T-helper 2 cell treated with Interferon-gamma antibody and Interleukin-4, amounts not matched to agents 5 μg/mL and 100 μg/mL, for 36 hours (primary cell): ENCODE results near the gene PTPRN2.

Source experiments
- DNase-seq: peaks from one replicate; pipeline ENCODE4 v3.0.0; 2021; ENCODE audit warnings: low spot score
- H3K27ac Mint-ChIP-seq: one replicate; pipeline ENCODE4 v1.8.0; 2021; ENCODE audit warnings: mild to moderate bottlenecking, mixed read lengths
- H3K27me3 Mint-ChIP-seq: one replicate; pipeline ENCODE4 v1.8.0; 2021; ENCODE audit warnings: low read depth, mixed read lengths
- H3K36me3 Mint-ChIP-seq: one replicate; pipeline ENCODE4 v1.8.0; 2021; ENCODE audit warnings: low read depth, mixed read lengths
- H3K4me1 Mint-ChIP-seq: one replicate; pipeline ENCODE4 v1.8.0; 2021; ENCODE audit warnings: low read depth, mixed read lengths
- H3K4me3 Mint-ChIP-seq: one replicate; pipeline ENCODE4 v1.8.0; 2022; ENCODE audit warnings: mild to moderate bottlenecking, moderate library complexity, mixed read lengths
- H3K9me3 Mint-ChIP-seq: one replicate; pipeline ENCODE4 v1.8.0; 2021; ENCODE audit warnings: mixed read lengths

The PTPRN2 gene

GRCh38 chr7:158127241-158127640 is 460.4 kb downstream of the PTPRN2 start:
- H3K4me3 Mint-ChIP-seq, result no peak overlapping the region
- H3K36me3 Mint-ChIP-seq, result peaks cover 1% of the 10 kb centered on the region
- no peak overlapping the region for H3K27ac Mint-ChIP-seq
- DNase-seq, result no peak
- H3K4me1 Mint-ChIP-seq, result no peaks in the 10 kb centered on the region
- H3K9me3 Mint-ChIP-seq, result peaks cover 9% of the 10 kb centered on the region
- H3K27me3 Mint-ChIP-seq, result no peaks in the 10 kb centered on the region

DNA sequence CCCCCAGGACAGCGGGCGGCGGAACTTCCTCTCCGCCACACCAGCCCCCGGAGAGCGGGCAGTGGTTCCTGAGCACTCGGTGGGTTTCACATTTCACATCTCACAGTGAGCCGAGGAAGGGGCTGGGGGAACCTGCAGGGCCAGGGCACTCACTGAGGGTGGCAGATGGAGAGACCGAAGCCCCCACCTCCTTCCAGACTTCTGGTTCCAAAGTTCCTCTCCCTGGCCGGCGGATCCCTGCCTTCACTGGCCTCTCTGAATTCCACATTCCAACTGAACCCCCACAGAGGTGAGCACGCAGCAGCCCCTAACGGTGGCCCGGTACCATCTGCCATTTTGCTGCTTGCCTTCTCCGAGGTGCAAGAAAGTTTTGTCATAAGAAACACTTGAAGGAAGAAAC is 461.0 kb downstream of the PTPRN2 start:
- no peak overlapping the region for H3K27ac Mint-ChIP-seq
- H3K36me3 Mint-ChIP-seq, result peaks cover 1% of the 10 kb centered on the region
- H3K4me3 Mint-ChIP-seq, result no peak overlapping the region
- H3K4me1 Mint-ChIP-seq, result no peaks in the 10 kb centered on the region
- no peak for DNase-seq
- H3K27me3 Mint-ChIP-seq, result no peaks in the 10 kb centered on the region
- peaks cover 14% of the 10 kb centered on the region for H3K9me3 Mint-ChIP-seq

- peaks cover 20% of the 10 kb centered on the region for H3K9me3 Mint-ChIP-seq
- H3K4me1 Mint-ChIP-seq, result no peaks in the 10 kb centered on the region
- no peak overlapping the region for H3K4me3 Mint-ChIP-seq
- H3K27me3 Mint-ChIP-seq, result no peaks in the 10 kb centered on the region
- no peak for DNase-seq
- H3K27ac Mint-ChIP-seq, result no peak overlapping the region
- peaks cover 1% of the 10 kb centered on the region for H3K36me3 Mint-ChIP-seq
These were observed 461.9 kb downstream of the PTPRN2 start for GRCh38 chr7:158125721-158126120.

DNA sequence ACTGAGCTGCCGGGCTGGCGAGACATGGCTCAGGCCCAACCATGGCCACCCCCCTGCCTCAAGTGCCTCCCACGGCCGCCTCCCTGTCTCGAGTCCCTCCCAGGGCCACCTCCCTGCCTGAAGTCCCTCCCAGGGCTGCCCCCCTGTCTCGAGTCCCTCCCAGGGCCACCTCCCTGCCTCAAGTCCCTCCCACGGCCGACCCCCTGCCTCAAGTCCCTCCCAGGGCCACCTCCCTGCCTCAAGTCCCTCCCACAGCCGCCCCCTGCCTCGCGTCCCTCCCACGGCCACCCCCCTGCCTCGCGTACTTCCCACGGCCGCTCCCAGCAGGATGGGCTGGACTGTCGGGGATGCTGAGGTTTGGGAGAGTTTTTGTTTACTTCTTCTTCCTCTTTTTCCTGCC is 462.5 kb downstream of the PTPRN2 start:
- H3K4me1 Mint-ChIP-seq, result no peaks in the 10 kb centered on the region
- H3K27ac Mint-ChIP-seq, result no peak overlapping the region
- H3K36me3 Mint-ChIP-seq, result peaks cover 1% of the 10 kb centered on the region
- peaks cover 21% of the 10 kb centered on the region for H3K9me3 Mint-ChIP-seq
- no peak for DNase-seq
- H3K27me3 Mint-ChIP-seq, result no peaks in the 10 kb centered on the region
- H3K4me3 Mint-ChIP-seq, result no peak overlapping the region

GRCh38 chr7:158124671-158125079 is 462.9 kb downstream of the PTPRN2 start:
- H3K36me3 Mint-ChIP-seq, result peaks cover 1% of the 10 kb centered on the region
- no peaks in the 10 kb centered on the region for H3K4me1 Mint-ChIP-seq
- H3K9me3 Mint-ChIP-seq, result peaks cover 25% of the 10 kb centered on the region
- H3K27ac Mint-ChIP-seq, result no peak overlapping the region
- no peak overlapping the region for H3K4me3 Mint-ChIP-seq
- H3K27me3 Mint-ChIP-seq, result no peaks in the 10 kb centered on the region
- no peak for DNase-seq

DNA sequence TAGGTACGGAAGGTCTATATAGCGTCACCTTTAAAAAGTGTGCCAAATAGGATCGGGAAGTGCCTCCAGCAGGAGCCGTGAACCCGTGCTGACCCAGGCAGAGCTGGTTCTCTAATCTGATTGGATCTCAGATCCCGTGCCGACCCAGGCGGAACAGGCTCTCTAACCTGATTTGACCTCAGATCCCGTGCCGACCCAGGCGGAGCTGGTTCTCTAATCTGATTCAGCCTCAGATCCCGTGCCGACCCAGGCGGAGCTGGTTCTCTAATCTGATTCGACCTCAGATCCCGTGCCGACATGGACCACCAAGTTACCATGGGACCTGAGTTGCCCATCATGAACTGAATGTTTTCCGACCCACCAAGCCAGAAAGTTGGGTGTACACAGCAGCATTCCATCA is 463.9 kb downstream of the PTPRN2 start:
- H3K4me3 Mint-ChIP-seq, result no peak overlapping the region
- no peak for DNase-seq
- H3K9me3 Mint-ChIP-seq, result peaks cover 33% of the 10 kb centered on the region
- H3K36me3 Mint-ChIP-seq, result peaks cover 2% of the 10 kb centered on the region
- H3K27me3 Mint-ChIP-seq, result no peaks in the 10 kb centered on the region
- H3K27ac Mint-ChIP-seq, result no peak overlapping the region
- no peaks in the 10 kb centered on the region for H3K4me1 Mint-ChIP-seq

DNA sequence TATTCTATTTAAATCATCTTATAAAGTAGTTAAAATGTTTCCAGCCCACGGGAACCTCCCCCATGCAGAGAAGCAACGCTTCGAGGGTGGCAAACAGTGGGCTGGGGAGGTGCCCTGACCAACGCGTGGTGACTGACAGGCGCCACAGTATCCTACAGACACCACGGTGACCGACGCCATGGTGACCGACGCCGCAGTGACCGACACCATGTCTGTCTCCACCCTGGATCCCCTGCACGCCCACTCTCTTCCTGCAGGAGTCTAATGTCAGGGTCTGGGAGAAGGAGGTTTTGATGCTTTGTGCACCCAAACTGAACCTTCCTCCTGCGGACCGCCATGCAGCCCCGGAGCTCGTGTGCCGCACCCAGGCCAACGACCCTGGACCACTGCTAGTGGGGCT is 464.4 kb downstream of the PTPRN2 start:
- Mint-ChIP-seq H3K27ac (no peak overlapping the region), H3K4me1 (no peaks in the 10 kb centered on the region), H3K36me3 (peaks cover 2% of the 10 kb centered on the region), H3K4me3 (no peak overlapping the region), H3K9me3 (peaks cover 34% of the 10 kb centered on the region), H3K27me3 (no peaks in the 10 kb centered on the region)
- no peak for DNase-seq

DNA sequence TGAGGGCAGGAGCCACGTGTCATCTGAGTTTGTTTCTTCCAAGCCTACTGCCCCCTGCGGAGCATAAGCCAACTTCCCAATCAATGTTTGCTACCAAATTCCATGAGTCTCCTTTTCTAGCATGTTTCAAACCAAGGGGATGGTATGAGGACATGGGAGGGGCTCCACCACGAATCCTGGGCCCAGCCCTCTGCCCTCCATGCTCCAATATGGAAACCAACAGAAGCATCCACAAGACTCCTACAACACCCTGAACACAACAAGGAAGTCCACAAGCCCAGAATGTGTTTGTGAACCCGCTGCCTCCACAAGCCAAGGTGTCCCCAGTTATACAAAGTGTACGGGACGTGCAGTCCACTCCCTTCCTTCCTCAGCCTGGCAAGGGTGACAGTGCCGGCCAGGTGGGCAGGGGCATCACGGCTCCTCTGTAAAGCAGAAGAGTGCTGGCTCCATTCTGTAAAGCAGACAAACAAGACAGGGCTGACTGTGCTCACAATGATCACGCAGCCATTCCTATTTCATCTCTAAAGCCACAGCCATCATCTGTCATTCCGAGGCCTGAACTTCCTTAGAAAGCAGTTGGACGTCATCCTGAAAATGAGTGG is 466.1 kb downstream of the PTPRN2 start:
- no peaks in the 10 kb centered on the region for H3K4me1 Mint-ChIP-seq
- no peaks in the 10 kb centered on the region for H3K27me3 Mint-ChIP-seq
- H3K9me3 Mint-ChIP-seq, result peaks cover 46% of the 10 kb centered on the region
- peaks cover 2% of the 10 kb centered on the region for H3K36me3 Mint-ChIP-seq
- DNase-seq, result no peak
- no peak overlapping the region for H3K4me3 Mint-ChIP-seq
- no peak overlapping the region for H3K27ac Mint-ChIP-seq

DNA sequence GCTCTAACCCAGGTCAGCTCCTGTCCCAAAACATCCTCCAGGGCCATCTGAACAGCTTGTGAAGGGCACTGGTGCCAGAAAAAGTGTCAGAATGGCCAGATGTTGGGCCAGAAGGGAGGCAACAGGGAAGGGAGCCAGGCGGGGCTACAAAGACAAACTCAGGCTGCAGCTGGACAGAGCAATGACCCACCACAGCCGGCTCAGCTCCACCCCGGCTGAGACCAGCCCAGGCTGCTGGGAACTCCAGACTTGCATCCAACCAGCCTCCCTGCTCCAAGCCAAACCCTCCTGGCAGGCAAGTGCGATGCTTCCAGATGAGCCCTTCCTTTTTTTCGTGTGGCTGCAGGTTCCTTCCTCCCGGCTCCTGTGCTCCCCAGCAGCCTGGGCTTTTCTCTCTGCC is 466.9 kb downstream of the PTPRN2 start:
- peaks cover 46% of the 10 kb centered on the region for H3K9me3 Mint-ChIP-seq
- H3K27ac Mint-ChIP-seq, result no peak overlapping the region
- no peaks in the 10 kb centered on the region for H3K4me1 Mint-ChIP-seq
- no peaks in the 10 kb centered on the region for H3K27me3 Mint-ChIP-seq
- DNase-seq, result no peak
- no peak overlapping the region for H3K4me3 Mint-ChIP-seq
- H3K36me3 Mint-ChIP-seq, result peaks cover 2% of the 10 kb centered on the region

DNA sequence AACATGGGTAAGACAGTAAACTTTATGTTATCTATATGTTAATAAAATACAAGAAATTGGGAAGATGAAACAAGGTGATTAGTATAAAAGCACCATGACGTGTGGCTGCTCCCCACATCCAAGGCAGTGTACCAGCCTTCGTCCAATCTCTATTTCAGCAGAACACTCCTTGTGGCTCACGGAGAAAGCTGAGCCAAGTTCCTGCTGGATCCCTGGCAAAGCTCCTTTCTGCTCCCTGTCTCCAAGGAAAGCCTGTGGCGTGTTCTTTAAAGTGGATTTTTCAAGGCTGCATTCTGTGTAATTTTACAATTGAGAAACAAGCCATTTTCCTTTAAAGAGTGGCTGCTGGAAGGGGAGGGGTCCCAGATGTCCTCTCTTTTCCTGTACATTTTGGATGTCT is 467.3 kb downstream of the PTPRN2 start:
- no peak overlapping the region for H3K4me3 Mint-ChIP-seq
- no peaks in the 10 kb centered on the region for H3K27me3 Mint-ChIP-seq
- H3K27ac Mint-ChIP-seq, result no peak overlapping the region
- peaks cover 1% of the 10 kb centered on the region for H3K36me3 Mint-ChIP-seq
- DNase-seq, result no peak
- H3K9me3 Mint-ChIP-seq, result peaks cover 46% of the 10 kb centered on the region
- no peaks in the 10 kb centered on the region for H3K4me1 Mint-ChIP-seq

GRCh38 chr7:158117341-158118222 is 470.0 kb downstream of the PTPRN2 start:
- DNase-seq, result no peak
- Mint-ChIP-seq H3K36me3 (peaks cover 1% of the 10 kb centered on the region), H3K9me3 (peaks cover 51% of the 10 kb centered on the region), H3K27me3 (no peaks in the 10 kb centered on the region), H3K4me3 (no peak overlapping the region), H3K4me1 (no peaks in the 10 kb centered on the region), H3K27ac (no peak overlapping the region)

DNA sequence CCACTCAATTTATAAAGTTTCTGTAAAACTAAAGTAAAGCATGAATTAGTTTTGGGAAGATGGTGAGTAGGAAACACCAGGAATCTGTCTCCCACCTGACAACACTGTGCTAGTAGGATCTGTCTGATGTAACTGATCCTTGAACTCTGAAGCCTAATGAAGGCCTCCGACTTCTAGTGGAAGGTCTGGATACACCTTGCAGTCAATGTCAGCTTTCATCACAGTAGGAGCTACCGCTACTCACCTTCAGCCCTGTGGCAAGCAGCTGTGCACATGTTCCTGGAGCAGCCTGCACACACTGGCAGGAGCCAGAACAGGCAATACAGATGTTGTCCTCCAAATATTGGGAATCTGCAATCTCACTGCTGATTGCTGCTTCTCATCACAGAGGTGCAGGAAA is 471.4 kb downstream of the PTPRN2 start:
- Mint-ChIP-seq H3K4me1 (no peaks in the 10 kb centered on the region), H3K36me3 (peaks cover 1% of the 10 kb centered on the region), H3K27ac (no peak overlapping the region), H3K9me3 (peaks cover 49% of the 10 kb centered on the region), H3K4me3 (no peak overlapping the region), H3K27me3 (no peaks in the 10 kb centered on the region)
- no peak for DNase-seq

DNA sequence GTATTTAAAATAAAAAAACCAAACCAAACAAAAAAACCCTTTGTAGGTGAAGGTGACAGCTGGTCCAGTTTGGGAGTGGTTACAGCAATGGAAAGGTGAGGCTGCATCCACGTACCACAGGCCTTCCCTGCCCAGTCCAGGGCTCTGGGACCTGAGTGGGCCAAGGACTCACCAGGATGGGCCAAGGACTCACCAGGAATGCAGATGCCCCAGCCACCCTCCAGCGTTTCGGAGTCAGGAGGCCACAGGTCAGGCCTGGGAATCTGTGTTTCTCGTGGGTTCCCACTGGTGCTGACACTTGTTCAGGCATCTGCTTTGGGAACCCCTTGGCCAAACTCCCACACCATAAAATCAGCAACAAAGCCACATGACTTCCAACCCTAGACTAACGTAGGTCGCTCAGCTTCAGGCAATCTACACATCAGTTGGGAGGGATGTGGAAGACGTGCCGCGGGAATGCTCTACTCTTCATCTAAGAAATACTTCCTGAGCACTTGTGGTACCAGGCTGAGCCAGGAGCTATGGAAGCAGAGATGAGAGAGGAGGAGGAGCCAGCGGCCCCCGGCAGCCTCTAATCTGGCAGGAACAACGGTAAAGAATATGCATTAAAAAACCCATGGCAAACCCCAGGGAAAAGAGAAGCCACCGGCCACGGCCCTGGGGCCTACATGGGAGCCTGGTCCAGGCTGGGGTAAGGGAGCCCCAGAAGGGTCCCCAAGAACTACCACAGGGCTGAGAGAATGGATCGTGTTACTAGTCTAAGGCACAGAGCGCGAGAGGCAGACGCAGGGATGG is 473.4 kb downstream of the PTPRN2 start:
- no peaks in the 10 kb centered on the region for H3K27me3 Mint-ChIP-seq
- H3K27ac Mint-ChIP-seq, result no peak overlapping the region
- DNase-seq, result no peak
- H3K36me3 Mint-ChIP-seq, result no peaks in the 10 kb centered on the region
- no peaks in the 10 kb centered on the region for H3K4me1 Mint-ChIP-seq
- H3K9me3 Mint-ChIP-seq, result peaks cover 48% of the 10 kb centered on the region
- H3K4me3 Mint-ChIP-seq, result no peak overlapping the region
